GM18517 (cell line): ENCODE results near the gene MYL11.

Source experiments
- ATAC-seq: cut with Tn5 transposase; IDR thresholded peaks from one replicate; pipeline ENCODE4 v1.9.1; 2021; ENCODE audit warnings: mild to moderate bottlenecking, moderate library complexity; ENCODE audit not compliant: unreplicated experiment

The MYL11 gene

DNA sequence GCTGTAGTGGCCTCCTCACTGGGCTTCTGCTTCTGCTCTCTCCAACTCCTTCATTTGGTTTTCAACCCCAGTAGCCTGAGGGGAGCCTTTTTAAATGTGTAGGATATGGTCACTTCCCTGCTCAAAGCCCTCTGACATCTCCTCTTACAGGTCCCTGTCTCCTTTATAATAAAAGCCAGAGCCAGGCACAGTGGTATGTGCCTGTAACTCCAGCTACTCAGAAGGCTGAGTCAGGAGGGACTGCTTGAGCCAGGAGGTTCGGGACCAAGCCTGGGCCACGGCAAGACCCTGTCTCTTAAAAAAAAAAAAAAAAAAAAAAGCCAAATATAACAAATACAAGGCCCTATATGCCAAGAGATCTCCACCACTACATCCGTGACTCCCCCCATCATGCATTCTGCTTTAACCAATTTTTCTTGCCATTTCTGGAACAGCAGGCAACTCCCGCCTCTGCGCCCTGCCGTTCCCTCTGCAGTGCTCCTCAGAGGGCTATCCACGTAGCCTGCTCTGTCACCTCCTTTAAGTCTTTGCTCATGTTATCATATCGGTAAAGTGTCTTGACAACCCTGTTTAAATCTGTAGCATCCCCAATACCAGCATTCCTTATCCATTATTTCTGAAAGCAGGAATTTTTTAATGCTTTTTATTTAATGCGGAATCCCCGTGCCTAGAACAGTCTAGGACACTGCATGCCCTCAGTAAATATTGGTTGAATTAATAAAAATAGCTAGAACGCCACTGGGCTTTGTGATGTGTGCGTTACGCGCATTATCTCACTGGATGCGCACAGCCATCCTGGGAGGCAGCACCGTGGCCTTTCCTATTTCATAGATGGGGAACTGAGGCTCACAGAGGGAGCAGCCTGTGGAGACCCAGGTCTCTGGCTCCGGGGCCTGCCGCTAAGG is 42.3 kb downstream of the MYL11 start:
- no peak for ATAC-seq

DNA sequence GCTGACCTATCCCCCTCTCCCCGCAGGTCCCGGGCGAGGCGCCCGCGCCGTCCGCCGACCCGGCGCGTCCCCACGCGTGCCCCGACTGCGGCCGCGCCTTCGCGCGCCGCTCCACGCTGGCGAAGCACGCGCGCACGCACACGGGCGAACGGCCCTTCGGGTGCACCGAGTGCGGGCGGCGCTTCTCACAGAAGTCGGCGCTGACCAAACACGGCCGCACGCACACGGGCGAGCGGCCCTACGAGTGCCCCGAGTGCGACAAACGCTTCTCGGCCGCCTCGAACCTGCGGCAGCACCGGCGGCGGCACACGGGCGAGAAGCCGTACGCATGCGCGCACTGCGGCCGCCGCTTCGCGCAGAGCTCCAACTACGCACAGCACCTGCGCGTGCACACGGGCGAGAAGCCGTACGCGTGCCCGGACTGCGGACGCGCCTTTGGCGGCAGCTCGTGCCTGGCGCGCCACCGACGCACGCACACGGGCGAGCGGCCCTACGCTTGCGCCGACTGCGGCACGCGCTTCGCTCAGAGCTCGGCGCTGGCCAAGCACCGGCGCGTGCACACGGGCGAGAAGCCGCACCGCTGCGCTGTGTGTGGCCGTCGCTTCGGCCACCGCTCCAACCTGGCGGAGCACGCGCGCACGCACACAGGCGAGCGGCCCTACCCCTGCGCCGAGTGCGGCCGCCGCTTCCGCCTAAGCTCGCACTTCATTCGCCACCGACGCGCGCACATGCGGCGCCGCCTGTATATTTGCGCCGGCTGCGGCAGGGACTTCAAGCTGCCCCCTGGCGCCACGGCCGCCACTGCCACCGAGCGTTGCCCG is 43.1 kb downstream of the MYL11 start:
- peak; percentile 70 for ATAC-seq

DNA sequence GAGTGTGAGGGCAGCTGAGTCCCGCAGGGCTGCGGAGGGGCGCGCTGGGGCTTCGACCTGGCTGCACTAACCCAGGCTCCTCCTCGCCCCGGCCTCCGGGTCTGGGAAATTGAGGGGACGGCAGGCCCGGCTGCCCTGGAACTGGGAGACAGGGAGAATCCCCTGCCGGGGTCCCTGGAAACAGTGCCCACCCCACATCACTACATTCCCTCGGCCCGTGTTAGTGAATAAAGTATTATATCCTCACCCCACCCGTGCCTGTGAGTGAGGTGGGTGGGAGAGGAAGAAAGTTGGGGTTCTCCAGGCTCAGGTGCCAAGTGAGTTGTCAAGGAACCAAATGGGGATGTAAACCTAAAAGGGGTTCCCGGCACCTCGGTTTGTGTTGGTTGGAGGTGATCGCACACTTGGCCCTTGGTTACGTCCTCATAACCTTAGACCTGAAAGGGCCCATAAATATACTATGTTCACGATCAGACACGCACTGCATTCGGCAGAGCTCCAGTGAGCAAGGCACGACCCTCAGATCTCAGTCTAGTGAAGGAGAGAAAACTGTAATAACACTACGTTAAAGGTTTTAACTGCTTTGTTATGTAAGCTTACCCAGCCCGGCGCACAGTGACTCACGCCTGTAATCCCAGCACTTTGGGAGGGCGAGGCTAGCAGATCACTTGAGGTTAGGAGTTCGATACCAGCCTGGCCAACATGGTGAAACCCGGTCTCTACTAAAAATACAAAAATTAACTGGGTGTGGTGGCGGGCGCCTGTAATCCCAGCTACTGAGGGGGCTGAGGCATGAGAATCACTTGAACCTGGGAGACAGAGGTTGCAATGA is 44.0 kb downstream of the MYL11 start:
- no peak for ATAC-seq

DNA sequence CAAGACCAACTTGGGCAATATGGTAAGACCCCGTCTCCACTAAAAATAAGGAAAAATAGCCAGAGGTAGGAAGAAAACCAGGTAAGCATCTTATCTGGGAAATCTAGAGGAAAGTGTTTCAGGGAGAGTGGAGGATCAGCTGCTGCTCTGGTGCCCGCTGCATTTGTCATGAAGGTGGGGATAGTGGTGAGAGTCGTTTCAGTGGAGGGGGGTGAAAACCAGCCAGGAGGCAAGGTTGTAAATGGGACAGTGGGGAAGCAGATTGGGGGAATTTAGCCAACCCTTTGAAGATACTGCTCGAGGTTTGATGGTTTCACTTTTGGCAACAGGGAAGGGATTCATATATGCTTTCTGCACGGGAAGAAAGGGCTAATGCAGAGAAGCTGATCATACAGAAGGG is 46.4 kb downstream of the MYL11 start:
- no peak for ATAC-seq
